Measurements from ENCODE around the gene EDAR.

Gene EDAR

DNA sequence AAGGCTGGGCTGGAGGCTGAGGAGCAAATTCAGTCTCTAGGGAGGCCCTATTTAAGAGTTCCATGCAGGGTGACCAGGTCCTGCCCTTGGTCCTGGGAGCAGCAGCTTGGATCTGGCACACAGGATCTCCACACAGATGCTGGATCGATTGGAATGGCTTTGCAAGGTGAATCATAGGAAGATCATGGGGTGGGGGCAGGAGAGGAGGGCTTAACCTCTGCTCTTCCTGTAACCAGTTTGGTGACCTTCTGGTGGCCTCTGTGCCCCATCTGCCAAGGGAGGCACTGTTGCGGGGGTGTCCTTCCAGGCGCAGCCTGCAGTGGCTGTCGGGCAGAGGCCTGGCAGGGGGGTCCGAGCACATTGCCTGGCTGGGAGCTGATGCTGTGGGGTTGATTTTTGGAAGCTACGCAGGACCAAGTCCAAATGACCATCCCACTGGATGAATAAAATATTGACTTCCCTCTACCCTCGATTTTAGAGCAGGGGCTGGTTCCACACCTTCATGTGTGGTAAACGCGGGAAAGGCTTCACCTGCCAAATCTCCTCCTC, 79.7 kb downstream of the EDAR start:
- no peak for DNase-seq (ENCODE audit: low read depth, low spot score)

GRCh38 chr2:108908713-108909070, 80.3 kb downstream of the EDAR start:
- DNase-seq (ENCODE audit: low read depth, low spot score): no peak

DNA sequence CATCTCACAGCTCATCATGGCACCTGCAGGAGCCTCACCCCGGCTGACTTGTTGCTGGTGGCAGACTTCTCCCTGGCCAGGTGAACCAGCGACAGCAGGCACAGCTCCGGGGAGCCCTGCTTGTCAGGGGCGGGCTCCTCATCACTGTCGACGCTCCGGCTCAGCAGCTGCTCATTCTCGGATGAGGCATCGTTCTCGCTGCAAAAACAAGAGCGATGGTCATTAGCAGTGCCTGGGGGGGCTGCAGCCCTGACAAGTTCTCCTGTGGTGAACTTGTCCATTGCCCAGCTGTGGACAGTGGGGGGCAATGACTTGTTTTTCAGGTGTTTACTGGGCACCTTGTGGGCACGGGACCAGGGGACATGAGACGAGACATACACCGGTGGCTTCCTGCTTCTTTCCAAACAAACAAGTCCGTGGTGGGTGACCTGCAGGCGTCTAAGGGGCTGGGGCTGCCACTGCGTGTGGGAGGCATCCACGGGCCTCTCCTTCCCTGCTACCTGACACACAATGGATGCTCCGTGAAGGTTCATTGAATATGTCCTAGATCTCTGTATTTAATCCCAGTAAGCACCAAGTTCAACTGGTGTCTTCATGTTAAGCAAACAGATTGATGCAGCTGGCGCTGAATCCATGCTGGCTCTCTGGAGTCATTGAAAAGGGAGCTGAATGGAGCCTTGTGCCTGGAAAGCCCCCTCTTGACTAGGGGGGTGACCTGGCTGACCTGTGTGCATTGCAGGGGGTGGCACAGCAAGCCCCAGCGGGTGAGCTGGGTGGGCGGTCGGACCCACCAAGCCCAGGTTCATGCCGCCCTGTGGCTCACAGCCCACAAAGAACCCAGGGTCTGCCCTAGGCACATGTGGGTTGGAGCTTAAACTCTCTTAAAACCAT, 81.0 kb downstream of the EDAR start:
- no peak for DNase-seq (ENCODE audit: low read depth, low spot score)

DNA sequence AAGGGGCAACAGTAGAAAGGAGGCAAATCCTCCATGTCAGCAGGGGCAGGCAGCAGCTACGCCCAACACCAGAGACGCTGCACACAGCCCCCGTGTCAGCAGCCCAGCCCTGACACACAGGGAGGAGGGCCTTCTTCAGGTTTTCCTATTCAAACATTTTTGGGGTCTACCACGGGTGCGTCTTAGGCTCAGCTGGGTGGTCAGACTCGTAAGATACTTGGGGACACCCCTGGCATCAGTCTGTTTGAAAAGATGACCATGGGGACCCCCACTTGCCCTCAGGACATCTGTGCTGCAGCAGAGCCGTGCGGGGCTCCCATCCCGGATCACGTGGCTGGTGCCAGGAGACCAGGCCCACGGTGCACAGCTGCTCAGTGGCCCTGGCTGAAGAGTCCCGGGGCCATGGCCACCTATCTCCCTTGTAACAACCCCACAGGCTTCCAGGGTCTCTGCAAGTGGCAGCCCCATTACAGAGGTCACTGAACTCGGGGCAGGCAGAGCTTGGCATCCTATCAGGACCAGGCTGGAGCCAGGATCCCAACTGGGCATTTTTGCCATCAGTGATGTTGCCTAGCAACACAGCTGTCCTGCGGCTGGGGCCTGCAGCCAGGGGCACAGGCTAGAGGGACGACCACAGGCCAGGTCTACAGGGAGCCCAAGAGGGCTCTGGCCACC, 82.5 kb downstream of the EDAR start:
- DNase-seq (ENCODE audit: low read depth, low spot score): no peak

DNA sequence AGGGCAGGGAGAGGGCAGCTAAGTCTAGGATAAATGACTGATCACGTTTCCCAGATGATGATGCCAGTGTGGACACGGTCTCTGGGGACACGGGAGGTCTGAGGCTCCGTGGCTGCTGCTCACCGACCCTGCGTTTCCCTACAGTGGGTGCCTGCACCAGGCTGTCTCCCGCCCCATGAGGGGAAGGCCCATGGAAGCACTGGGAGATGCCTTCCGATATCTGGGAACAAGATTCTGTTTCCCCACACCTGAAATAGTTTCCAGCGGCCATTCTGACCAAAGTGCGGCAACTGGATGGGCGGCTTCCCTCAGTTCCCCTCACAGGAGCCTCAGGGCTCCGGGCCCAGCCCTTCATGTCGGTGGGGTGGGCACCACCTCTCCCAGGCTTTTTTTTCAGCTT, 83.1 kb downstream of the EDAR start:
- no peak for DNase-seq (ENCODE audit: low read depth, low spot score)

DNA sequence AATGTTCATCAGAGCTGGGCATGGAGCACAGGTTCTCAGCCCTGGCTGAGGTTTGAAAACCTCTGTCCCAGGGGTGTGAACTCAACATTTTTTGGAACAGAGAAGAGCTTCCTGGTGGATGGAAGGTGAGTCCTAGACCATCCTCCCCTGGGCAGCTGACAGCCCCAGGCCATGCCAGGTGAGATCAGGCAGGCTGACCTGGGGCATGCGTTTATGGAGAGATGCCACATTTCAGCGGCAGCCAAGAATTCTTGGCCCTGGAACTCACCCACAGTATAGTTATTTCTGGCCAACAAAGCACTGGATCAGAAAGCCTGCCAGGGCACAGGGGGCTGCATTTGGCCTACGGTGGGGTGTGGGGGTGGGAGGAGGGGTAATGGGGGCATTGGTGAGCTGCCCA, 83.8 kb downstream of the EDAR start:
- DNase-seq (ENCODE audit: low read depth, low spot score): no peak

GRCh38 chr2:108904680-108905079, 84.3 kb downstream of the EDAR start:
- DNase-seq (ENCODE audit: low read depth, low spot score): no peak

DNA sequence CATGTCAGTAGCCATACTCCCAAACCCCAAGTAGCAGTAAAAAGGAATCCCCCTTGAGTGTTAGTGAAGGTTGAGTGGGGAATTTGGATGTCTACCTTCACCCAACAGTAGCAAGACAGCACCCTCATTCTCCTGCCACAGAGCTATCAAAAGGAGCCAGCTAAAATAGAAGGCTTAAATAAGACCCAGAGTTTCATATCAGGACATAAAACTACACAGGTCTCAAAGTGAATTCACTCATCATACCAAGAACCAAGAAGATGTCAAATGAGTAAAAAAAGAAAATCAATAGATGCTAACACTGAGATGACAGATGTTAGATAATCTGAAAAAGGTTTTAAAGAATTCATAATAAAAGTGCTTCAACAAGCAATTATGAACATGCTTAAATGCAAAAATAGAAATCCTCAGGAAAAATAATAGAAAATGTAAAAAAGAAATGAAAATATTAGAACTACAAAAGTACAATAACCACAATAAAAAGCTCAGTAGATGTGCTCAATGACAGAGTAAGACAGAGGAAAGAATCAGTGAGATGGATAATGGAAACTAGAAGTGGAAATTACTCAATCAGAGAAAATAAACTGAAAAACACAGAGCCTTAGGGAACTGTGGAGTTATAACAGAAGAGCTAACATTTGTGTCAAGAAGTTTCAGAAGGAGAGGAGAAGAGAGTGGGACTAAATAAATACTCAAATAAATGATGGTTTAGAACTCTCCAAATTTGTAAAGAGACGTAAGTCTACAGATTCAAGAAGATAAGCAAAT, 90.5 kb downstream of the EDAR start:
- no peak for DNase-seq (ENCODE audit: low read depth, low spot score)

- DNase-seq (ENCODE audit: low read depth, low spot score): no peak
Observed at GRCh38 chr2:108896741-108897140, 92.3 kb downstream of the EDAR start.

- no peak for DNase-seq (ENCODE audit: low read depth, low spot score)
Observed at GRCh38 chr2:108895188-108895587, 93.8 kb downstream of the EDAR start.

- DNase-seq (ENCODE audit: low read depth, low spot score): no peak
Observed at GRCh38 chr2:108894766-108895165, 94.3 kb downstream of the EDAR start.

- no peak for DNase-seq (ENCODE audit: low read depth, low spot score)
Observed at GRCh38 chr2:108893277-108893676, 95.7 kb downstream of the EDAR start.

DNA sequence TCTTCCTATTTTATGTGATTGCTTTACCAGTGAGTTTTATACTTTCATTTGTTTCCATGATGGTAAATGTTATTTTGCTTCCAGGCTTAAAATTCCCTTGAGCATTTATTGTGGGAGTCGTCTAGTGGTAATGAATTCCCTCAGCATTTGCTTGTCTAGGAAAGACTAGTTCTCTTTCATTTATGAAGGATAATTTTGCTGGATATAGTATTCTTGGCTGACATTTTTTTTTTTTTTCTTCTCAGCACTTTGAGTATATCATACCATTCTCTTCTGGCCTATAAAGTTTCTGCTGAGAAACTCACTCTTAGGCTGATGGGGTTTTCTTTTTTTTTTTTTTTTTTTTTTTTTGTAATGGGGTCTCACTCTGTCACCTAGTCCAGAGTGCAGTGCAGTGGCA, 99.1 kb downstream of the EDAR start:
- DNase-seq (ENCODE audit: low read depth, low spot score): no peak

DNA sequence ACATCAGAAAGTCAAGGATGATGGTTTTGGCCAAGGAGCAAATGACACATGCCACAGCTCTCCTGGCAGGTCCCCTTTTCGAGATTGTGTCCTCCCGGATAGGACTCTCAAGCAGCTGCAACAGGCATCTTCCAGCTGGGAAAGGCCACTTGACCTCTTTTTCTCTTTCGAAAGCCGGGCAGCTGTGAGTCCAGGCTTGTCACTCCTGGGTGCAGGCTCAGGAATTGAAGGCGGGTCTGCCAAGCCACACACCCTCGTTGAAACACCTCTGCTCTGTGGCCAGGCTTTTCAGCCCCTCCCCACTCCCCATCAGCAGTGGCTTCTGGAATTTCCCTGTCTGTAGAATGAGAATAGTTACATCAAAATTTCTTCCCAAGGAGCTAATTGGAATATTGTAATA, 104.4 kb downstream of the EDAR start:
- DNase-seq (ENCODE audit: low read depth, low spot score): no peak

DNA sequence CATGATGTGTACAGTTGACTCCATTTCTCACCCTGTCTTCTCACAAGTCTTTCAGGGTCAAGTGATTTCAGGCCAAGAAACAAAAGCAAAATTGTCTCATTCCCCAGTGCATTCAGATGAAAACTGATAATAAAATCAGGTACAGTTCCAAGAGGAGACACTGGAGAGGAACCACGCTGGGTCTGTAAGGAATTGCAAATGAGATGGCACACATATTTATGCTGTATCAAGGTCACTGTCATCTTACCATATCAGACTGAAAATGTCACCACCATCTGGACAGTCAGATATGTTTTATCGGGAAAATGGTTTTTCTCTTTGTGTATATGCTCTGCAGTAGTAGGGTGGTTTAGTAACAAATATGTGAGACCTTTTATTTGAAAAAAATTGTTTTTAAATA, 110.7 kb downstream of the EDAR start:
- no peak for DNase-seq (ENCODE audit: low read depth, low spot score)

GRCh38 chr2:108877506-108877905, 111.5 kb downstream of the EDAR start:
- DNase-seq (ENCODE audit: low read depth, low spot score): no peak

DNA sequence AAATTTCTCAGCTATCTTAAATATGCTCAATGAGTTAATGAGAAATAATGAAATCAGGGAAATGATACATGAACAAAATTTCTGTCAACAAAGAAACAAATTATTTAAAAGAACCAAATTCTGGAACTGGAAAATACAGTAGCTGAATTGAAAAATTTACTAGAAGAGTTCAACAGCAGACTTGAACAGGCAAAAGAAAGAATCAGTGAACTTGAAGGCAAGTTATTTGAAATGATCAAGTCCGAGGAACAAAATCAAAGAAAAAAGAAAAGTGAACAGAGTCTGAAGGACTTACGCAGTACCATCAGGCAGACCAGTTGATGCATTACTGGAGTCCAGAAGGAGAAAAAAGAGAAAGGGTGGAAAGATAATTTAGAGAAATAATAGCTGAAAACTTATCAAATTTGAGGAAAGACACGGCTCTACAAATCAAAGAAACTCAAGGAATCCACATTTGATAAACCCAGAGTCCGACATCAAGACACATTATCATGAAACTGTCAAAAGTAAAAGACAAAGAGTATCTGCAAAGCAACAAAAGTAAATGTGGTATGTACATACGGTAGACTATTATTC, 118.9 kb downstream of the EDAR start:
- DNase-seq (ENCODE audit: low read depth, low spot score): no peak

GRCh38 chr2:108869542-108869941, 119.5 kb downstream of the EDAR start:
- no peak for DNase-seq (ENCODE audit: low read depth, low spot score)

- DNase-seq (ENCODE audit: low read depth, low spot score): no peak
Observed at GRCh38 chr2:108868911-108869310, 120.1 kb downstream of the EDAR start.

DNA sequence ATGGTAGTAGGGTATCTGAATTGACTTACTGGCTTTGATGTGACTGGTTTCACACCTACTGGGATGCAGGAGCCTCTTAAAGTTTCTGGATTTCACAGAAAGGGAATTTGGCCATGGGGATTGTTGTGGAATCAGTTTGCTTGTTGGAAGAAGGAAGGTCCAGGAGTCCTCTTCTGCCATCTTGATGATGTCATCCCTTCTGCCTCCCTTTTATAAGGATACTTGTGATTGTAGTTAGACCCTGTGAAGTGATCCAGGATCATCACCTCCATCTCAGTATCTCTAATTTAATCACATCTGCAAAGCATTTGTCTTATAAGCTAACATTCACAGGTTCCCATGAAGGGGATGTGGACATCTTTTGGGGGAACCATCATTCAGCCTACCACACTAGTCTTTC, 123.0 kb downstream of the EDAR start:
- DNase-seq (ENCODE audit: low read depth, low spot score): no peak

GRCh38 chr2:108858894-108859293, 130.1 kb downstream of the EDAR start:
- no peak for DNase-seq (ENCODE audit: low read depth, low spot score)

DNA sequence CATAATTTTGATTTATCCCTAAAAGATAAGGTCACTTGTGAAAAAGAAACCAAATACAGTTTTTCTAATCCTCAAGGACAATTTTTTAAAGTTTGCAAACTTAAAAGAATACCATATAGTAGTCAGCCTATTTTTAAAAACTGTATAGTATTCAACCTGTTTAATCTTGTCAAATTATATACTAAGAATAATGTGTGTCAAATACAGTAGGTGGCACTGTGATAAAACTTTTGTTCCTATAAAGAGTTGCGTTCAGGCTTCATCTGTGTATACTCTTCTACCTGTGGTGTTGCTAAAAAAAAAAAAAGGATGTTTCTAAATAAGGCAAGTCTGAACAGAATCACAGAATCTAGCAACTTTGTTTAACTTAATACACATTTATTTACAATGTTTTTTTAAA, 133.8 kb downstream of the EDAR start:
- no peak for DNase-seq (ENCODE audit: low read depth, low spot score)

Data from activated naive CD8-positive, alpha-beta T cell treated with anti-CD3 and anti-CD28 coated beads, Interleukin-2, amount 50 U/mL, for 16 hours (primary cell).